Colonic mucosa (tissue), 4 donors: ENCODE results near the gene DEPDC1B. TPM values are rescaled to one million over a fixed set of nuclear protein-coding genes. Genes with fewer than 3 reads are reported as not detected.

Experiments used
- DNase-seq: peaks from one replicate; pipeline ENCODE4 v3.0.0-alpha.2; 2020
- H3K27ac ChIP-seq: fragments of 200-600 bp; one replicate; pipeline ENCODE4 v1.8.0; 2021
- H3K27me3 ChIP-seq: fragments of 200-600 bp; one replicate; pipeline ENCODE4 v1.8.0; 2021
- H3K36me3 ChIP-seq: fragments of 200-600 bp; one replicate; pipeline ENCODE4 v1.8.0; 2021
- H3K4me1 ChIP-seq: fragments of 200-600 bp; one replicate; pipeline ENCODE4 v1.8.0; 2021; ENCODE audit warnings: mild to moderate bottlenecking
- H3K4me3 ChIP-seq: fragments of 200-600 bp; one replicate; pipeline ENCODE4 v1.8.0; 2021
- H3K9ac ChIP-seq, 2 donors: one replicate each; pipeline ENCODE4 v1.7.0; 2013; ENCODE audit warnings: control low read depth in 2 of 2, low read depth in 2 of 2, low read length in 2 of 2
- H3K9me3 ChIP-seq: fragments of 200-600 bp; one replicate; pipeline ENCODE4 v1.8.0; 2021
- CTCF ChIP-seq: fragments of 200-600 bp; IDR thresholded peaks from one replicate; pipeline ENCODE4 v1.8.0; 2022; ENCODE audit warnings: antibody characterized with exemption, mild to moderate bottlenecking
- intact Hi-C: fragments of 100-400 bp; cut with DNase I; formaldehyde crosslinking; loops from one replicate; pipeline ENCODE4 v1.14.1; 2022
- total RNA-seq, 2 donors: library from RNA; stranded (reverse); fragmentation: NEBNext Ultra II Directional in 1 of 2; extraction: Animal tissue kit (Norgen Biotek cat#: 25700) in 1 of 2; gene quantifications; one replicate each; pipeline ENCODE4 v1.2.1, GENCODE V29; 2021
- donor health status: healthy.
- donor health status: DM: no; HTN: no; CAD: no.
- donor health status: DM: no; HTN: no; CAD: no.

DEPDC1B gene
- total RNA-seq, 2 donors from 2014 or later = 8.4 to 25.1 TPM

- Histone ChIP-seq H3K4me3 (no peak overlapping the region), H3K9me3 (no peaks in the 10 kb centered on the region), H3K27ac (no peak overlapping the region), H3K4me1 (no peaks in the 10 kb centered on the region), H3K27me3 (no peaks in the 10 kb centered on the region), H3K9ac (no peak overlapping the region), H3K36me3 (no peaks in the 10 kb centered on the region)
- intact Hi-C loops = no loop called here
- TF ChIP-seq CTCF = no peak
- DNase-seq = no peak
These were observed 88.7 kb downstream of the DEPDC1B start for GRCh38 chr5:60611099-60611740.

GRCh38 chr5:60604771-60605170, 95.2 kb downstream of the DEPDC1B start:
- Histone ChIP-seq H3K9ac (no peak overlapping the region), H3K4me3 (no peak overlapping the region), H3K4me1 (no peaks in the 10 kb centered on the region), H3K27ac (no peak overlapping the region), H3K9me3 (no peaks in the 10 kb centered on the region), H3K27me3 (no peaks in the 10 kb centered on the region), H3K36me3 (no peaks in the 10 kb centered on the region)
- TF ChIP-seq CTCF = no peak
- no peak for DNase-seq
- intact Hi-C loops = no loop called here

- Histone ChIP-seq H3K4me3 (no peak overlapping the region), H3K4me1 (no peaks in the 10 kb centered on the region), H3K27me3 (no peaks in the 10 kb centered on the region), H3K9ac (no peak overlapping the region), H3K36me3 (no peaks in the 10 kb centered on the region), H3K9me3 (no peaks in the 10 kb centered on the region), H3K27ac (no peak overlapping the region)
- DNase-seq = no peak
- intact Hi-C loops = no loop called here
- no peak for TF ChIP-seq CTCF
These were observed 101.5 kb downstream of the DEPDC1B start for GRCh38 chr5:60598424-60598823.

- no peaks in the 10 kb centered on the region for H3K27me3 ChIP-seq
- H3K4me3 ChIP-seq = no peak overlapping the region
- H3K4me1 ChIP-seq = no peaks in the 10 kb centered on the region
- H3K9ac ChIP-seq = no peak overlapping the region
- no peaks in the 10 kb centered on the region for H3K36me3 ChIP-seq
- TF ChIP-seq CTCF = no peak
- no peak for DNase-seq
- H3K9me3 ChIP-seq = no peaks in the 10 kb centered on the region
- no peak overlapping the region for H3K27ac ChIP-seq
- intact Hi-C loops = no loop called here
These were observed 102.2 kb downstream of the DEPDC1B start for GRCh38 chr5:60597572-60598320.

GRCh38 chr5:60594715-60595477, 105.1 kb downstream of the DEPDC1B start:
- Histone ChIP-seq H3K27me3 (no peaks in the 10 kb centered on the region), H3K4me1 (no peaks in the 10 kb centered on the region), H3K4me3 (no peak overlapping the region), H3K36me3 (no peaks in the 10 kb centered on the region), H3K9me3 (no peaks in the 10 kb centered on the region), H3K9ac (no peak overlapping the region), H3K27ac (no peak overlapping the region)
- DNase-seq = no peak
- intact Hi-C loops = no loop called here
- no peak for TF ChIP-seq CTCF
